H7 (cell line): ENCODE data around the gene HSPA6. TPM values are rescaled to one million over a fixed set of nuclear protein-coding genes. Genes with fewer than 3 reads are reported as not detected.
"Not testable (repeated sequence)": the region's sequence is repeated elsewhere in the genome, so short reads cannot be mapped to it uniquely, and the experiment has no call there.

Experiments used
- DNase-seq: peaks from one replicate; pipeline ENCODE4 v3.0.0; 2012
- H3K27me3 ChIP-seq: 2 replicates; pipeline ENCODE4 v1.6.0; 2011; ENCODE audit warnings: mild to moderate bottlenecking, low read length; ENCODE audit not compliant: control insufficient read depth, insufficient read depth
- H3K36me3 ChIP-seq: replicated peaks from 2 replicates; pipeline ENCODE4 v1.5.1; 2011; ENCODE audit warnings: low read length; ENCODE audit not compliant: control insufficient read depth, insufficient read depth
- H3K4me3 ChIP-seq: 2 replicates; pipeline ENCODE4 v1.5.1; 2011; ENCODE audit warnings: low read depth, mild to moderate bottlenecking, control low read depth, low read length, moderate library complexity; ENCODE audit not compliant: insufficient read depth
- total RNA-seq: library from RNA; depleted of rRNA; stranded (reverse); fragments of >200 nt; shearing (Covaris generic); gene quantifications from 2 replicates; pipeline ENCODE4 v1.2.3, GENCODE V29; 2014; rRNA removed

HSPA6 gene
- total RNA-seq, 1 experiment from 2014 or later = not detected

- DNase-seq, H3K27me3 ChIP-seq, H3K36me3 ChIP-seq, H3K4me3 ChIP-seq: not testable (repeated sequence)
Observed at GRCh38 chr1:161556143-161556542, 31.8 kb downstream of the HSPA6 start.

- DNase-seq, H3K4me3 ChIP-seq, H3K36me3 ChIP-seq, H3K27me3 ChIP-seq: not testable (repeated sequence)
Observed at GRCh38 chr1:161556990-161557389, 32.6 kb downstream of the HSPA6 start.

GRCh38 chr1:161557506-161558450, 33.4 kb downstream of the HSPA6 start:
- H3K4me3 ChIP-seq, H3K27me3 ChIP-seq, DNase-seq, H3K36me3 ChIP-seq: not testable (repeated sequence)

- DNase-seq, H3K27me3 ChIP-seq, H3K36me3 ChIP-seq, H3K4me3 ChIP-seq: not testable (repeated sequence)
Observed at GRCh38 chr1:161560960-161561715, 36.8 kb downstream of the HSPA6 start.

- not testable (repeated sequence) for H3K4me3 ChIP-seq, DNase-seq
Observed at GRCh38 chr1:161562441-161562840, 38.1 kb downstream of the HSPA6 start.

GRCh38 chr1:161563522-161563921, 39.2 kb downstream of the HSPA6 start:
- not testable (repeated sequence) for H3K4me3 ChIP-seq, H3K36me3 ChIP-seq, H3K27me3 ChIP-seq, DNase-seq

More at GRCh38 chr1:161562441-161562840, 38.1 kb downstream of the HSPA6 start:
- not testable (repeated sequence) for H3K36me3 ChIP-seq, H3K27me3 ChIP-seq

GRCh38 chr1:161566602-161566960, 42.2 kb downstream of the HSPA6 start:
- not testable (repeated sequence) for DNase-seq, H3K27me3 ChIP-seq, H3K4me3 ChIP-seq, H3K36me3 ChIP-seq

- H3K4me3 ChIP-seq, H3K27me3 ChIP-seq: not testable (repeated sequence)
Observed at GRCh38 chr1:161571703-161572102, 47.4 kb downstream of the HSPA6 start.

More at GRCh38 chr1:161571703-161572102, 47.4 kb downstream of the HSPA6 start:
- H3K36me3 ChIP-seq, DNase-seq: not testable (repeated sequence)

Other genes starting within 250 kb of the HSPA6 start
- 3.5 and 5.6 TPM in 2 replicates for gene MPZ, start 214.6 kb upstream of the HSPA6 start, total RNA-seq
- 37.3 and 44.3 TPM in 2 replicates for gene SDHC, start 210.2 kb upstream of the HSPA6 start, total RNA-seq
- not detected in 2 replicates for gene CFAP126, start 156.7 kb upstream of the HSPA6 start, total RNA-seq
- not detected in 2 replicates for gene FCGR2A, start 19.1 kb upstream of the HSPA6 start, total RNA-seq
- gene FCGR3A, start 25.3 kb downstream of the HSPA6 start, total RNA-seq = not detected in 2 replicates
- gene FCGR3B, start 106.6 kb downstream of the HSPA6 start, total RNA-seq = not detected in 2 replicates
- gene FCGR2B, start 138.6 kb downstream of the HSPA6 start, total RNA-seq = not detected in 2 replicates
- not detected in 2 replicates for gene FCRLA, start 182.7 kb downstream of the HSPA6 start, total RNA-seq
- gene FCRLB, start 197.0 kb downstream of the HSPA6 start, total RNA-seq = 0.55 and 0.74 TPM in 2 replicates
- gene DUSP12, start 225.2 kb downstream of the HSPA6 start, total RNA-seq = 38.1 and 42.8 TPM in 2 replicates
- gene ATF6, start 241.8 kb downstream of the HSPA6 start, total RNA-seq = 13.4 and 17.8 TPM in 2 replicates